Effector memory CD4-positive, alpha-beta T cell (primary cell): ENCODE measurements around the gene ZNF621.

ENCODE experiments used
- DNase-seq, 3 donors: peaks; one replicate each; pipeline ENCODE4 v3.0.0-alpha.2; 2020
- H3K27ac ChIP-seq: 2 replicates; pipeline ENCODE4 v1.7.0; 2013; ENCODE audit warnings: mild to moderate bottlenecking, low read length, moderate library complexity; ENCODE audit not compliant: insufficient read depth, poor library complexity, severe bottlenecking
- H3K27me3 ChIP-seq: replicated peaks from 2 replicates; pipeline ENCODE4 v1.7.0; 2013; ENCODE audit warnings: mild to moderate bottlenecking, low read length; ENCODE audit not compliant: insufficient read depth, control insufficient read depth, poor library complexity, severe bottlenecking
- H3K36me3 ChIP-seq: 2 replicates; pipeline ENCODE4 v1.7.0; 2013; ENCODE audit warnings: mild to moderate bottlenecking, low read length, moderate library complexity; ENCODE audit not compliant: control insufficient read depth, insufficient read depth
- H3K4me1 ChIP-seq: 2 replicates; pipeline ENCODE4 v1.7.0; 2013; ENCODE audit warnings: low read length, mild to moderate bottlenecking; ENCODE audit not compliant: control insufficient read depth, insufficient read depth, poor library complexity, severe bottlenecking
- H3K4me3 ChIP-seq: 2 replicates; pipeline ENCODE4 v1.7.0; 2013; ENCODE audit warnings: low read length, low read depth, mild to moderate bottlenecking; ENCODE audit not compliant: insufficient read depth, poor library complexity, severe bottlenecking
- H3K9me3 ChIP-seq: 2 replicates; pipeline ENCODE4 v1.7.0; 2013; ENCODE audit warnings: mild to moderate bottlenecking, low read length, moderate library complexity; ENCODE audit not compliant: control insufficient read depth

The ZNF621 gene

DNA sequence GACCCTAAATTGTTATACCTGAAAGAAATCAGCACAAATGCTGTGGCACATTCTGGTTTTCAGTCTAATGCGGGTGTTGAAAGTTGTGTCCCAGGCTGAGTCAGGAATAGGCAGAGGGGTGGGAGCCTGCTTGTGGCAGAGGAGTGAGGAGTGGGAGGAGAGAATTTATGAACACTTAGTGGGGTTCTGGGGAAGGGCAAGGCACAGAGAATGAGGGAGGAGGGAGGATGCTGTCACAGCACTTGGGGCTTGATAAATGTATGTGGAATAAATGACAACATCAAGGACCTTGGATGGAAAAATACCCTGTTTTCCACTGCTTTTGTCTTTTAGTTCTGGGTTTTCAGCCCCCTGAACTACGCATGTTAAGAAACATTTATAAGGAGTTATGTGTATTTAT is 49.3 kb downstream of the ZNF621 start:
- Histone ChIP-seq H3K27ac (no peak overlapping the region), H3K36me3 (no peaks in the 10 kb centered on the region), H3K27me3 (no peaks in the 10 kb centered on the region), H3K9me3 (no peaks in the 10 kb centered on the region), H3K4me1 (no peaks in the 10 kb centered on the region), H3K4me3 (no peak overlapping the region)
- DNase-seq, result no peak

DNA sequence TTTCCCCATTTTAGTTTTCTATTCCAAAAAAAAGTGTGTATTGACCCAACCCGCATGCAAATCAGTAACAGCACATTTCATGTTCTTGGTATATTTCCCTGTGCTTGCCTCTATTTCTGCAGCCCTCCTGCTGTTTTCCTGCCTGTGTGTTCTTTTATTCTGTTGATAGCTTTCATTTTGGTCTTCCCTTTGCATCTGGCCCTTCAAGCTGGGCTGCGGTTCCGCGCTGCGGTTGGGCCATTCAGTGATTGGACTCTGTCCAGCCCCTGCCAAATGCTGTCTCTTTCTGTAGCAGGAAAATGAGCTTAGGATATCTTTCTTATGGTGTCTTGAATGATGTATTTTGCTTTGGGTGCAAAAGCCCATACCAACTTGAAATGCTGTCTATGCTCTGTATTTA is 49.9 kb downstream of the ZNF621 start:
- no peak for DNase-seq
- Histone ChIP-seq H3K4me3 (no peak overlapping the region), H3K27me3 (no peaks in the 10 kb centered on the region), H3K9me3 (no peaks in the 10 kb centered on the region), H3K4me1 (no peaks in the 10 kb centered on the region), H3K36me3 (no peaks in the 10 kb centered on the region), H3K27ac (no peak overlapping the region)

DNA sequence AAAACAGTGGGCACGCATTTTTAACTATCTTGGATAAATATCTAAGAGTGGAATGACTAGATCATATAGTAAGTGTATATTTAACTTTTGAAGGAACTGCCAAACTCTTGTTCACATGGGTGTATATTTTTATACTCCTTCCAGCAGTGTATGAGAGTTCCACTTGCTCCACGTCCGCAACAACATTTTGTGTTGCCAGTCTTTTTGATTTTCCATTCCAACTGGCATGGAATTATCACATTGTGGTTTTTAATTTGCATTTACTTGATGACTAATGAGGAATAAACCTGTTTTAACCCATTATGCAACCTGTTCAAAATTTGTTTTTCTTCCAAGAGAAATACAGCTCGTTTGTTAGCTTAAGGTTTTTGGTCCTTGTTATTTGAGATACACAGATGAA is 51.6 kb downstream of the ZNF621 start:
- Histone ChIP-seq H3K27ac (no peak overlapping the region), H3K4me1 (no peaks in the 10 kb centered on the region), H3K36me3 (no peaks in the 10 kb centered on the region), H3K4me3 (no peak overlapping the region), H3K9me3 (no peaks in the 10 kb centered on the region), H3K27me3 (no peaks in the 10 kb centered on the region)
- DNase-seq, result no peak

DNA sequence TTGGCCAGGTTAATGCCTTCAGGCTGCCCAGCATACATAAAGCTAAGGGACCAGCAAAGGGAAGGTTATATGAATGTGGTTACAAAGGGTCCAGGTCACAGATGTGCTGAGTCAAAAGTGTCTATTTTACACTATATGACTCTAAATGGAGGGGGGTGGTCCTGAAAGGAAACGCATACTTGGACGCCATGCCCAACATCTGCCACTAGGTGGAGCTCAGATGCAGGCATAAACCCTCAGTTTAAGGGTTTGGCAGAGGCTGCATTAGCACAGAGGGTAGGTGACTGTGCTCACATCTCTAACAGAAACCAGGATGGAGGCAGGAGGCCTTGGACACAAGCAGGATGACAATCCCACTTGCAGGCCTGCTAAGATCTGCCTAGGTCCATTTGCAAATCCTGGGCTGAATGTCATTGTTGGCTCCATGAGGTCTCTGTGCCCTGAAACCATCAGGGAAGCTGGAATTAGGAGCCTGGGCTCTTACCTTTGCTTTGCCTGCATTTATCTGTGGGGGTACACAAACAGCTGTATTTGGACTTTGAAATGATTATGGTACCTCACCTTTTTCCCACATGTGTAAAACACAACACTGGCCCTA is 55.8 kb downstream of the ZNF621 start:
- DNase-seq, result peak in 2 of 3 donors; percentile 15 to 42
- no peak overlapping the region for H3K4me3 ChIP-seq
- H3K36me3 ChIP-seq, result no peaks in the 10 kb centered on the region
- H3K4me1 ChIP-seq, result no peaks in the 10 kb centered on the region
- no peak overlapping the region for H3K27ac ChIP-seq
- H3K9me3 ChIP-seq, result no peaks in the 10 kb centered on the region
- no peaks in the 10 kb centered on the region for H3K27me3 ChIP-seq

DNA sequence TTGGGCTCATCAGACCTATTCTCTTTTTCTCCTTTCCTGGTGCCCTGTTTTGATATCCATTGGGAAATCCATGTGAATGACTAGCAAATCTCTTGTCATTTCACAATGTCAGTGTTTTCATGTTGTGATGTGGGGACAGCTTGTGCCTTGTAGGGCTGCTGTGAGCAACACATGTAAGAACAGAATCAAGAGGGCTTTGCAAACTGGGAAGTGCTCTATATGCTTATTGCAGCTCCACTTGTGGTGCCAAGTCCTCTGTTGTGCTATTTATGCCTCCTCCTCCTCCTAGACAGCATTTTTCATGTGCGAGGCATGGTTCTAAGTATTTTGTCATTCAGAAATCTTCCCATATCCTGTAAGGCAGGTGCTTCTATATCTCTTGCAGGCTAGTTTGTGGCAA is 56.4 kb downstream of the ZNF621 start:
- no peak for DNase-seq
- no peaks in the 10 kb centered on the region for H3K36me3 ChIP-seq
- H3K9me3 ChIP-seq, result no peaks in the 10 kb centered on the region
- no peaks in the 10 kb centered on the region for H3K27me3 ChIP-seq
- no peaks in the 10 kb centered on the region for H3K4me1 ChIP-seq
- no peak overlapping the region for H3K27ac ChIP-seq
- no peak overlapping the region for H3K4me3 ChIP-seq

DNA sequence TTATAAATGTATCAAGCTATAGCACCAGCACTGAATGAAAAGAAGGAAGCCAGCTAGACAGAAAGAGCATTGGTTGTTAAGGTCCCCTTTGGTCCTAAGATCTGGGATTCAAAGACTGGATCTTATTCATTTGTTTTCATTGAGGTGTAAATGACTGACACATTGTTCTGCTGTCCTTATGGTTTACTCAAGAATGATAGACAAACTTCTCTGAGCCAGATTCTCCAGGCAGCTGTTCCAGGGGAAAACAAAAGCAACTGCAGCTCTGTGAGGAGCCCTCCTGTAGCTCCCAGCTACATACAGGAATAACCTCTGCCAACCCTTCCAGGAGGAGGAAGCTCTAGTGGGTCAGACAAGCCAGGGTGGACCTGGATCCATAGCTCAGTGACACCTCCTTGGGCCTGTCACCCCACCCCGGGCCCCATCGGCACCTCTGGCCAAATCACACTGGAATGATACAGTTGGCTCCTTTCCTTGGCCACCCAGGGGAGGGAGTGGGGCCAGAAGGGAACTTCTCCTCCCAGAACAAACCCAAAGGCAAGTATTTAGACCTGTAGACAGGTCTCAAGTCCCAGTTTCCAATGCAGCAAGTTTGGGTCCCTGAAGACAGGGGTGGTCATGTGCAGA is 57.8 kb downstream of the ZNF621 start:
- H3K27me3 ChIP-seq, result no peaks in the 10 kb centered on the region
- no peaks in the 10 kb centered on the region for H3K36me3 ChIP-seq
- H3K4me3 ChIP-seq, result no peak overlapping the region
- no peaks in the 10 kb centered on the region for H3K9me3 ChIP-seq
- no peaks in the 10 kb centered on the region for H3K4me1 ChIP-seq
- no peak for DNase-seq
- no peak overlapping the region for H3K27ac ChIP-seq

DNA sequence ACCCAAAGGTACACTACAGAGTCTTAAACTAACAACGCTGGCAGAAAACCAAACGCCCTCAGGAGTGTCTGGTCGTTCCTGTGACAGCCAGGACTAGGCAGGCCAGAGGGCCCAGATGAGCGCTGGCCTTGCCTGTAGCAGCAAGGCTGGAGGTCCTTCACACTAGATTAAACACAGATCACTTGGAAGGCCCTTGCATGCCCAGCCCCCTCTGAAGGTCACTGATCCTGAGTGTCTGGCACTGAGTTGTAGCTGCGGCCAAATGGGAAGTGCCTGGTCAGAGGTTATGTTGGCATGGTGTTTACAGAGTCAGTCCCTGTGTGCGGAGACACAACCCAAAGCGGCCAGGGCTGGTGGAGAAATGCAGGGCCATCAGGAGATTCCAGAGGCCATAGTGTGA is 58.9 kb downstream of the ZNF621 start:
- H3K27me3 ChIP-seq, result no peaks in the 10 kb centered on the region
- no peaks in the 10 kb centered on the region for H3K9me3 ChIP-seq
- DNase-seq, result no peak
- H3K4me1 ChIP-seq, result no peaks in the 10 kb centered on the region
- no peak overlapping the region for H3K4me3 ChIP-seq
- H3K36me3 ChIP-seq, result no peaks in the 10 kb centered on the region
- H3K27ac ChIP-seq, result no peak overlapping the region

DNA sequence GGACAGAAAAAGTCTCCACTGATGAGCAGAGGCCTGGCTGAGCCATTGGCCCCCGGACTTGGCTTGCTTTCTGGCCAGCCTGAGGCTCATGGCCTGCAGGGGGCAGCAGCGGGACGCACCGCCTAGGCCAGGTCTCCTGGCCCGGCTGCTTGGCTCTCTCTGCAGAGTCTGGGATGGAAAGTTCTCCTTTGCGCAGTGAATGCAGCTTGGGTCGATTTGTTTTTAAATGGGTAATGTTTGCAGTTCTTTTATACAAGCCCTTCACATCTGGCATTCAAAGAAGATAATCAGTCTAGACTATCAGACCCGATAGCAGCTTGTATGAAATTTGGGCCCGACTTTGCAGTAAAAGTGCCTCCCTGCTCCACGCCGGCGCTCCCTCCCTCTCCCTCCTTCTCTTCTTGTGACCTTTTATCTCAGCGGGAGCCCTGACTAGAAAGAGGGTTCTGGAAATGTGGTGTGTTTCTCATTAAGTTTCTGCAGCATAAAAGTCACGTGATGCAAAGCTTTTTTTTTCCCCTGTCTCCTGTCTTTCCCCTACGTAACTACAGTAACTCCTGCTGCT is 59.9 kb downstream of the ZNF621 start:
- peak; percentile 31 to 47 (median 32) for DNase-seq
- no peak overlapping the region for H3K4me3 ChIP-seq
- H3K27ac ChIP-seq, result no peak overlapping the region

DNA sequence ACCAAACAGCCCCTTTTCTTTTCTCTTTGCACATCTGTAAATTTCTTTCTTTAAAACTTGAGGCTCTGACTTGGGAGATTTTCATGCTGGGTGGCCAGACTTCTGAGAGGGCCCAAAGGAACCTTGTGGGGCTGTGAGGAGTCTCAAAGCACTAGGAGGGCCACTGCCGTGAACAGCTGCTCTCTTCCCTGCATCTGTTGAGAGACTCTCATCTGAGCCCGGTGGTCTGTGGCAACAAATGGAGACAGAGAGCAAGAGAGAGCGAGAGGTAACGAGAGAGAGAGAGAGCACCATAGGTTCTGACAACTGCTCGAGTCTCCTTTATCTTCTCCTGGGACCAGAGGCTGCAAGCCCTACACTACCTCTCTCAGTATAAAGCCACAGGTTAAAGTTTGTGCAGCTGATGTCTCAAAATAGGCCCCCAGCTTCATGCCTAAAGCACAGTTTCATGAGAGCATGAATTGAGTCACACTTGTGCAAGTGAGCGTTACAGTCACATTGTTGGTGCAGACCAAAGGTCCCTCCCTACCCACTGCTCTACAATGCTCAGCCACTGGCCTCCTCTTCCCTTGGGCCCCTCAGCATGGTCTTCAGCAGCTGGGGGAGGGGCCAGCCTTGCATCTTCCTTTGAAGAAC is 60.7 kb downstream of the ZNF621 start:
- no peak overlapping the region for H3K4me3 ChIP-seq
- H3K27me3 ChIP-seq, result no peaks in the 10 kb centered on the region
- H3K4me1 ChIP-seq, result no peaks in the 10 kb centered on the region
- no peaks in the 10 kb centered on the region for H3K9me3 ChIP-seq
- DNase-seq, result no peak
- H3K36me3 ChIP-seq, result no peaks in the 10 kb centered on the region
- no peak overlapping the region for H3K27ac ChIP-seq

More for the DNA sequence above, 59.9 kb downstream of the ZNF621 start:
- Histone ChIP-seq H3K4me1 (no peaks in the 10 kb centered on the region), H3K27me3 (no peaks in the 10 kb centered on the region), H3K36me3 (no peaks in the 10 kb centered on the region), H3K9me3 (no peaks in the 10 kb centered on the region)

DNA sequence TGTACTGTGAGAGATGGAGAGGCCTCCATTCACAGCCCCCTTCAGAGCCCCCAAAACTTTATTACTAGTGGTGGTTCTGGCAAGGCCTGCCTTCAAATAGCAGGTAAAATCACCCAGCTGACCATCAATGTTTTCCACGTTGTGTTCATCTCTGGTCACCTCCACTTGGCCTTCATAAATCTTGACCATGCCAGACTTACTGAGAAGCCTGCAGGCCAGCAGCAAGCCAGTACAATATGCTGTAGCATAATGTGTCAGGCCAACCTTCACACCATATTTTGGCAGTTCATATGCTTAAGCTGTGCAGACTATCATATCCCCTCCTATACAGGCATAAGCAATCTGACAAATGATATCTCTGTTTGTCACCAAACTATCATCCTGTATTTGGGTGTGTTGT is 62.1 kb downstream of the ZNF621 start:
- Histone ChIP-seq H3K4me3 (no peak overlapping the region), H3K36me3 (no peaks in the 10 kb centered on the region), H3K27me3 (no peaks in the 10 kb centered on the region), H3K27ac (no peak overlapping the region), H3K9me3 (no peaks in the 10 kb centered on the region), H3K4me1 (no peaks in the 10 kb centered on the region)
- DNase-seq, result no peak
